ENCODE results near the gene TM6SF1. TPM values are rescaled to one million over a fixed set of nuclear protein-coding genes. Genes with fewer than 3 reads are reported as not detected.
"Not testable (repeated sequence)": the region's sequence is repeated elsewhere in the genome, so short reads cannot be mapped to it uniquely, and the experiment has no call there.

The TM6SF1 gene
- polyA plus RNA-seq, 4 donors: 1.8 to 2.4 (median 2.0) TPM

DNA sequence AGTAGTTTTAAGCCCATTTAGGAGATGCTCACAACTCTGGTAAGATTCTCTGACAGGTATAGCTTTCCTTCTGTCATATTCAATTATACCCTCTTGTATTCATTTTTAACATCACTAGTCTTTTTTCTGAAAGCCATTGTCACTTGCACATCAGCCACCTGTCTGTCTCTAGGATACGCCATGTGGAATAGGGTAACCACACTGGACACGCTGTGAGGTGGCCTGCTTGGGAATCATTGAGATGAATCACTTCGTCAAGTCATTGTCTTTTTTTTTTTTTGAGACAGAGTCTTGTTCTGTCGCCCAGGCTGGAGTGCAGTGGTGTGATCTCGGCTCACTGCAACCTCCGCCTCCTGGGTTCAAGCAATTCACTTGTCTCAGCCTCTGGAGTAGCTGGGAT, 7.4 kb downstream of the TM6SF1 start:
- DNase-seq (ENCODE audit: low read depth in 4 of 4, low spot score in 3 of 4): no peak

DNA sequence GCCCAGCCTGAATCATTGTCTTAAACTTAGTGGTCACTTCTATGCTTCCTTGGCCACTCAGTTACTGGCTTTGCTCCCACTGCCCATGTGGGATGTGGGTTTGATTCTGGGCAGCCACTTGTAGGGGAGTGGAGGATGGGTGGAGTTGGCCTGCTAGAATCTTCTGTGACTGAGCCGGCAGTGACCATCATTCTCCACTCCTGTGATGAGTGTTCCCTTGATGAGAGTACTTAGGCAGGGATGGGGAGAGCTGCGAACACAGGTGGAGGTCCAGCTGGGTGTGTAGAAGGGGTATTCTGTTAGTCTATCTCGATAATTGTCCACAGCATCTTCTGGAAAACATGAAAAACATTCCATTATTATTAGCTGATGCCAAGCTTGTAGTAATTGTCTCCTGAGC, 8.0 kb downstream of the TM6SF1 start:
- DNase-seq (ENCODE audit: low read depth in 4 of 4, low spot score in 3 of 4): no peak

GRCh38 chr15:83115831-83116565, 8.6 kb downstream of the TM6SF1 start:
- no peak for DNase-seq (ENCODE audit: low read depth in 4 of 4, low spot score in 3 of 4)

GRCh38 chr15:83118291-83118827, 10.9 kb downstream of the TM6SF1 start:
- no peak for DNase-seq (ENCODE audit: low read depth in 4 of 4, low spot score in 3 of 4)

- DNase-seq (ENCODE audit: low read depth in 4 of 4, low spot score in 3 of 4): no peak
Observed at GRCh38 chr15:83118968-83119367, 11.5 kb downstream of the TM6SF1 start.

DNA sequence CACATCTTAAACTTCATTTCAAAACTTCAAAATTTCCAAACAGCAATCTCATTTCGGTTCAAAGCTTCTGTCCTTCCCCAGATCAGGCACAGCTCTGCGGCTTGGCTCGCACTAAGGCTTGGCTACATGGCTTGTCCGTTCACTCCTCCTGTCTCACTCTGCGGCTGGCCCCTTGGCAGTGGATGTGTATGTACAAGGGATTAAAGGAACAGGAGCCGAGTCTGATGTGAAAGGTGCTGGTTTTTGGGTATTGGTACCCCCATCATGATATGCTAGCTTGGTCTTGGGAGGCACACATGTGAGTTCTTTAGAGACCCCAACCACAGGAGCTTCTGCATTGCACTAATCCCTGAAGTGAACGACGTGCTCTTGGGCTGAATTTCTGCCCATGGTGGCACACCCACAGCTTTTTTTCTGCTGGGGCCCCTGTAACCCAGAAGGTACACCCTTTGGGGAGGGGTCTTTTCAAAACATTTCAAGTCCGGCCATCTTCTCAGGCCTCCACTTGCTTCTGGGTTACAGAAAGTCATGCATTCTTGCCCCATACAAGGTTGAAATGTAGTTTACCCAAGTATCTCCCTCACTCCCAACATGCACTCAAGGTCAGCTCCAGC, 12.6 kb downstream of the TM6SF1 start:
- DNase-seq (ENCODE audit: low read depth in 4 of 4, low spot score in 3 of 4): no peak

GRCh38 chr15:83123529-83123928, 16.1 kb downstream of the TM6SF1 start:
- no peak for DNase-seq (ENCODE audit: low read depth in 4 of 4, low spot score in 3 of 4)

- no peak for DNase-seq (ENCODE audit: low read depth in 4 of 4, low spot score in 3 of 4)
Observed at GRCh38 chr15:83127547-83128150, 20.2 kb downstream of the TM6SF1 start.

- DNase-seq (ENCODE audit: low read depth in 4 of 4, low spot score in 3 of 4): no peak
Observed at GRCh38 chr15:83129791-83130190, 22.3 kb downstream of the TM6SF1 start.

- no peak for DNase-seq (ENCODE audit: low read depth in 4 of 4, low spot score in 3 of 4)
Observed at GRCh38 chr15:83132861-83133523, 25.5 kb downstream of the TM6SF1 start.

GRCh38 chr15:83142151-83142550, 34.7 kb downstream of the TM6SF1 start:
- not testable (repeated sequence) for DNase-seq (ENCODE audit: low read depth in 4 of 4, low spot score in 3 of 4)

DNA sequence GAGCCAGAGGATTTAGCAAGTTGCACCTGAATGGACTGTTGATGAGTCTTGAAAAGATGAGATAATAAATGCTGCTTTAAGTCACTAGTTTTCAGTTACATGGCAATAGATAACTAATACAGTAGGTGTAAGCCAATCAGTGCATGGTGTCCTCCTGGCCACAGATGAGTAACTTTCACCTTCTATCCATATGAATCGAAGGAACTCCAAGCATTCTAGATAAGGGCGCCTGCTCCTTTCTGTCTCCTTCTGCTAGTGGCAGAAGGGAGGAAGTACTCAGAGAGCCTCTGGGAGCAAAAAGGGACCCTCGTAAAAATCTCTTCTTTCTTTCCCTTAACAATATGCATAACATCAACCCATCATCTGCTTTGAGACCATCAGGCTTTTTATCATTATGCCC, 37.3 kb downstream of the TM6SF1 start:
- no peak for DNase-seq (ENCODE audit: low read depth in 4 of 4, low spot score in 3 of 4)

DNA sequence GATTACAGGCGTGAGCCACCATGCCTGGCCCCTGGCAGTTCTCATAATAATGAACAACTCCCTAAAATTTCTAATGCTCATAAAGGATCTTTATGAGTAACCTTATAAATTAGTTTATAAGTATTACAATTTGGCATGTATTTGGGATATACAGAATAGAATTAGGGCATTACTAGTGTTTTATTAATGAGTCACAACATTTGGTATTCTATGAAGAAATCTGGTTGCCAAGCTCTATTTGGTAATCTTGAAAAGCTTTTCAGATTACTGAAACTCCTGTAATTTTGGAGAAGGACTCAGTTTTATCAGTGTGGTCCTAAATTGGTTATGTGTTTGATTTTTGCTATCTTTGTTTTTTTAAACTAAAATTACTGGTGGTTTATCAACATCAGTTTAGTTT, 45.8 kb downstream of the TM6SF1 start:
- DNase-seq (ENCODE audit: low read depth in 4 of 4, low spot score in 3 of 4): no peak

DNA sequence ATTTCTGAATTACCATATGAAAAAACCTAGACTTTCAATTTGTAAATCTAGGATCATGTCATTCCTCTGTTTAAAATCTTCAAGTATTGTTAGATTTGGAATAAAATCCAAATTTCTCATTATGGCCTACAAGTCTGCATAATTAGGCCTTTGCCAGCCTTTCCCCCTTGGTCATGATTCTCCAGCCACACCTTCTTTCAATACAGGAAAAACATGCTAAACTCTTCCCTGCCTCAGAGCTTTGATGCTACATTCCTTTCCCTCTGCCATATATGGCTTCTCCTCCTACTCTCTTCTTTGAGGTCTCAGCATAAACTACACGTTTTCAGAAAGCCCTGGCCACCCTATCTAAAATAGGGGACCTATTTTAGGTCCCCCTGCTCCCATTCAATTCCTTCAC, 48.5 kb downstream of the TM6SF1 start:
- DNase-seq (ENCODE audit: low read depth in 4 of 4, low spot score in 3 of 4): no peak

- DNase-seq (ENCODE audit: low read depth in 4 of 4, low spot score in 3 of 4): no peak
Observed at GRCh38 chr15:83158393-83158792, 50.9 kb downstream of the TM6SF1 start.

GRCh38 chr15:83160741-83161140, 53.3 kb downstream of the TM6SF1 start:
- no peak for DNase-seq (ENCODE audit: low read depth in 4 of 4, low spot score in 3 of 4)

DNA sequence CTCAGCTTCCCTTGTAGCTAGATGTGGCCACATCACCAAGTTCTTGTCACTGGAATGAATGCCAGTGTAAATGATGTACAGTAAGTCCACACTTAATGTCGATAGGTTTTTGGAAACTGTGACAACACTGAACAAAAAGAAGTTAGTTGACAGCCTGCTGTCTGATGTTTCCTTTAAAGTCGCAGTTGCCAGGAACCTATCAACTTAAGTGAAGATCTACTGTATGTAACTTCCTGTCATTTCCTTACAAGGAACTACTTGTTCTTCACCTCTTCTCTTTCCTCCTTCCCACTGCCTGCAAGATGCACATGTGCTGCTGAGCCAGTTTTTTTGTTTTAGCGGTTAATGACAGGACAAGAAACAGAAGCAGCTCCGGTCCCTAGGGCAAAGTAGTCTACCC, 55.6 kb downstream of the TM6SF1 start:
- no peak for DNase-seq (ENCODE audit: low read depth in 4 of 4, low spot score in 3 of 4)

- DNase-seq (ENCODE audit: low read depth in 4 of 4, low spot score in 3 of 4): no peak
Observed at GRCh38 chr15:83164111-83164770, 56.8 kb downstream of the TM6SF1 start.

GRCh38 chr15:83164771-83165404, 57.4 kb downstream of the TM6SF1 start:
- no peak for DNase-seq (ENCODE audit: low read depth in 4 of 4, low spot score in 3 of 4)

DNA sequence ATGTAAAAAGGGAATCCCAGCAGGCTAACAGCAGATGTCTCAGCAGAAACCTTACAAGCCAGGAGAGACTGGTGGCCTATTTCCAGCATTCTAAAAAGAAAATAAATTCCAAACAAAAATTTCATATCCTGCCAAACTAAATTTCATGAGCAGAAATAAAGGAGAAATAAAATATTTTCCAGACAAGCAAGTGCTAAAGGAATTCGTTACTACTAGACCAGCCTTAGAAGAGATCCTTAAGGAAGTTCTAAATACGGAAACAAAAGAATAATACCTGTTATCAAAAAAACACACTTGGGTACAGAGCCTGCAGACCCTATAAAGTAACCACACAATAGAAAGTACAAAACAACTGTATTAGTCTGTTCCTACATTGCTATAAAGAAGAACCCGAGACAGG, 58.8 kb downstream of the TM6SF1 start:
- peak in 1 of 4 donors; percentile 3 for DNase-seq (ENCODE audit: low read depth in 4 of 4, low spot score in 3 of 4)

Data from left renal pelvis (tissue), 4 donors.